Kidney (tissue), 14 donors: ENCODE measurements around the gene LEMD2. TPM values are rescaled to one million over a fixed set of nuclear protein-coding genes. Genes with fewer than 3 reads are reported as not detected.

Experiments used
- DNase-seq, 5 donors: peaks; one replicate each; pipeline ENCODE4 v3.0.0-alpha.2; 2013 to 2020
- FAIRE-seq: peaks from 2 replicates; lab custom pipeline; 2012; peaks lifted over from hg19 to GRCh38; lab: Jason Lieb, UNC
- H3K27ac ChIP-seq, 2 donors: one replicate each; pipeline ENCODE4 v1.7.0; 2013; ENCODE audit warnings: low read depth in 2 of 2, low read length in 2 of 2, inconsistent platforms in 1 of 2
- H3K27me3 ChIP-seq: one replicate; pipeline ENCODE4 v1.7.1; 2013; ENCODE audit warnings: low read length, inconsistent platforms; ENCODE audit not compliant: control insufficient read depth, insufficient read depth
- H3K36me3 ChIP-seq, 3 donors: one replicate each; pipeline versions ENCODE4 v1.7.0 to v1.7.1; 2013; ENCODE audit warnings: low read length in 3 of 3, control low read depth in 1 of 3, inconsistent platforms in 1 of 3; ENCODE audit not compliant: insufficient read depth in 3 of 3, control insufficient read depth in 2 of 3
- H3K4me1 ChIP-seq, 3 donors: one replicate each; pipeline versions ENCODE4 v1.7.0 to v1.7.1; 2013; ENCODE audit warnings: low read length in 3 of 3, inconsistent platforms in 1 of 3, low read depth in 1 of 3; ENCODE audit not compliant: control insufficient read depth in 2 of 3, insufficient read depth in 2 of 3
- H3K4me3 ChIP-seq, 3 donors: one replicate each; pipeline versions ENCODE4 v1.7.0 to v1.8.1; 2013; ENCODE audit warnings: low read length in 3 of 3, control low read depth in 1 of 3, inconsistent platforms in 1 of 3
- H3K9ac ChIP-seq, 3 donors: one replicate each; pipeline versions ENCODE4 v1.7.0 to v1.7.1; 2013; ENCODE audit warnings: low read length in 3 of 3, control low read depth in 1 of 3, inconsistent platforms in 1 of 3
- H3K9me3 ChIP-seq, 3 donors: one replicate each; pipeline versions ENCODE4 v1.7.0 to v1.7.1; 2013; ENCODE audit warnings: low read length in 3 of 3, control low read depth in 1 of 3, inconsistent platforms in 1 of 3; ENCODE audit not compliant: control insufficient read depth in 2 of 3, insufficient read depth in 1 of 3
- CTCF ChIP-seq: IDR thresholded peaks from 3 replicates; pipeline ENCODE4 v1.5.1; 2012; ENCODE audit warnings: mild to moderate bottlenecking, moderate library complexity, borderline replicate concordance; ENCODE audit not compliant: insufficient read depth; ENCODE audit errors: extremely low read depth
- intact Hi-C: fragments of 100-400 bp; cut with DNase I; formaldehyde crosslinking; loops from one replicate; pipeline ENCODE4 v1.11.1; 2022
- polyA plus RNA-seq: library from polyadenylated mRNA; stranded (reverse); fragments of 350-450 nt; fragmentation: Illumina TruSeq; extraction: RNeasy Lipid Tissue Mini Kit (QIAGEN cat#74804); gene quantifications from one replicate; pipeline ENCODE4 v1.2.3, GENCODE V29; 2014; ENCODE audit warnings: low read depth, low replicate concordance; ENCODE audit not compliant: insufficient read depth
- total RNA-seq: library from RNA; stranded (reverse); fragmentation: NEBNext Ultra II Directional; extraction: Animal tissue kit (Norgen Biotek cat#: 25700); gene quantifications from one replicate; pipeline ENCODE4 v1.2.1, GENCODE V29; 2021
- donor health status: control.
- donor health status: control.
- donor health status: control.
- donor health status: control.
- donor health status: control.
- donor health status: DM: yes; HTN: yes; CAD: no.
- donor health status: Normal renal cell carcinoma (clear cell type).

The LEMD2 gene
- total and polyA plus RNA-seq, 2 donors from 2014 or later: 36.4 to 57.1 TPM

GRCh38 chr6:33732385-33732784, 56.5 kb downstream of the LEMD2 start:
- intact Hi-C loops: no loop called here
- H3K27ac ChIP-seq: no peak overlapping the region
- no peak for FAIRE-seq

DNA sequence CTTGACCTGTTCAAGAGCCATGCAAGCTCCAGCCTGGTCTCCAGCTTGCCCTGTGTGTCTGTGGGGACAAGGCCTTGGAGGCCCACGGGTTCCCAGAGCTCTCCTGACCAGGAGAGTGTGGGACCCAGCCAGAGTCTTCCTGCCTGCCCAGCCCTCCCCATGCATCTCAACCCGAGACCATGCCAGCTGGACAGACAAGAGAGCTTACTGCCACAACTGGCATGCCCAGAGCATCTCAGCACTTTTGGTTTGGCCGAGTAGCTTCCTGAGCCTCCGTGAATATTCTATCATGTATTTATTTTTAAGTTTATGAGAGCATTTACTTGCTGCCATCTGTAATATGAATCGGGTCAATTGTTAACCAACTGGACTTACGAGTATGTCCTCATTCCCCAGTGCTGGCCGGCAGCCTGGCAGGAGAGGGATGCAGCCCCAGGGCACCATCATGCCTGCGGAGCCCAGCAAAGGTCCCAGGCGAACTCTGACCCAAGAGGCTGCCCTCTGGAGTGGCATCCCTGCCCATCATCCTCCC, 57.1 kb downstream of the LEMD2 start:
- DNase-seq: peak in 1 of 5 donors; percentile 60
- Histone ChIP-seq H3K9me3 (no peaks in the 10 kb centered on the region), H3K4me3 (no peak overlapping the region), H3K4me1 (peaks cover 0 to 3% (median 0%) of the 10 kb centered on the region in 3 donors), H3K27ac (peak overlapping the region in 1 of 2 donors; percentile 22), H3K9ac (no peak overlapping the region), H3K36me3 (no peaks in the 10 kb centered on the region), H3K27me3 (no peaks in the 10 kb centered on the region)
- TF ChIP-seq CTCF: no peak
- FAIRE-seq: no peak
- intact Hi-C loops: no loop called here

More at GRCh38 chr6:33732385-33732784, 56.5 kb downstream of the LEMD2 start:
- Histone ChIP-seq H3K36me3 (no peaks in the 10 kb centered on the region), H3K4me3 (no peak overlapping the region), H3K9me3 (no peaks in the 10 kb centered on the region), H3K27me3 (no peaks in the 10 kb centered on the region), H3K9ac (no peak overlapping the region), H3K4me1 (peaks cover 0 to 3% (median 0%) of the 10 kb centered on the region in 3 donors)
- no peak for DNase-seq
- TF ChIP-seq CTCF: no peak

DNA sequence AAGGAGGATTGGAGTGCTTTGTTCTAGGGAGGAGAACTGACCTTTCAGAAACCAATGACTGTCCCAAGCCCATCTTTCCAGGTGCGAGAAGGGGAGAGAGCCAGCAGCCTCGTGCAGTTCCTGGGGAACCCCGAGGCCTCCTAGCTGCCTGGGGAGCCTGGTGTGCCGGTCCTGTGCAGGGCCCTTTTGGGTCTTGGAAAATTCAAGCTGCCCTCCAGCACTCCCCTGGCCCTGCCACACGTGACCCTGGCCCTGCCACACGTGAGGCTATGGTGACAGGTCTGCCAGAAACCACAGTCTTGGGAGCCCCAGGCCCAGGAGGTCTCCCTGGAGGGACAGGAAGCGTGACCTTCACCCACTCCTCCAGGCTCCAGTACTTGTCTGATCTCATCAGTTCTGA, 57.9 kb downstream of the LEMD2 start:
- intact Hi-C loops: no loop called here
- TF ChIP-seq CTCF: no peak
- Histone ChIP-seq H3K27ac (no peak overlapping the region), H3K4me3 (no peak overlapping the region), H3K27me3 (no peaks in the 10 kb centered on the region), H3K4me1 (peaks cover 0 to 3% (median 0%) of the 10 kb centered on the region in 3 donors), H3K9me3 (no peaks in the 10 kb centered on the region), H3K9ac (no peak overlapping the region), H3K36me3 (no peaks in the 10 kb centered on the region)
- FAIRE-seq: no peak
- DNase-seq: no peak

GRCh38 chr6:33730611-33731010, 58.3 kb downstream of the LEMD2 start:
- Histone ChIP-seq H3K9ac (no peak overlapping the region), H3K9me3 (no peaks in the 10 kb centered on the region), H3K4me3 (no peak overlapping the region), H3K27me3 (no peaks in the 10 kb centered on the region), H3K36me3 (no peaks in the 10 kb centered on the region), H3K27ac (no peak overlapping the region), H3K4me1 (peaks cover 0 to 3% (median 0%) of the 10 kb centered on the region in 3 donors)
- intact Hi-C loops: no loop called here
- no peak for FAIRE-seq
- DNase-seq: no peak
- TF ChIP-seq CTCF: no peak
